GM18511 (cell line): ENCODE data around the gene LONP1.
"Not testable (repeated sequence)": the region's sequence is repeated elsewhere in the genome, so short reads cannot be mapped to it uniquely, and the experiment has no call there.

Experiments used
- ATAC-seq: cut with Tn5 transposase; IDR thresholded peaks from one replicate; pipeline ENCODE4 v1.9.1; 2021; ENCODE audit warnings: mild to moderate bottlenecking, moderate library complexity; ENCODE audit not compliant: unreplicated experiment

The LONP1 gene

DNA sequence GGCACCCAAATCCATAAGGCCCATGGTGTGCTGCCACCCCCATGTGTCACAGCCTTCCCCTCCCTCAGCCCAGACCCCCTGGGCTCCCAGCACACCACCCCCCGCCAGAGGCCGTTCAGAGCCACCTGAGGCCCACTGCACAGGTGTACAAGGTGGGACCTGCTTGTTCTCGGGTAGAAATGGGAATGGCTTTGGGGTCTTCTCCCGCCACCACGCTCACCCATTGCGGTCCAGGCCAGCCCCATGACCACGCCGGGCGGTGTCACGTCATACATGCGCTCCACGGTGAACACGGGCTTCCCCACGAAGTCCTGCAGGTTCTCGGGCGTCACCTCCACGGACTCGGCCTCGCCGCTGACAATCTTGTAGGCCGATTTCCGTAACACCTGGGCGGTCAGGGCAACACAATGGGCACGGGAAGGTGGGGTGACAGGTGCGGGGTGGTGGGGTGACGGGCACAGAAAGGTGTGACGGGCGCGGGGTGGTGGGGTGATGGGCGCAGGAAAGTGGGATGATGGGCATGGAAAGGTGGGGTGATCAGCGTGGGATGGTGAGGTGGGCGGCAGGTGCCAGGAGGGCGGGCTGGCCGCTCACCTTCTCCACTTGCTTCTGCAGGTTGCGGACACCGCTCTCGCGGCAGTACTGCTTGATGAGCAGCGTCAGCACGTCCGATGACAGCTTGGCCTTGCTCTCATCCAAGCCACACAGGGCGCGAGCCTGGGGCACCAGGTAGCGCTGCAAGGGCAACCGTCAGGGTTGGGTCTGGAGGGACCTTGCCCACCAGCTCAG lies 25.6 kb downstream of the LONP1 start:
- ATAC-seq = no peak

GRCh38 chr19:5693195-5694166 lies 26.5 kb downstream of the LONP1 start:
- no peak for ATAC-seq

- ATAC-seq = no peak
Measured at GRCh38 chr19:5692723-5693194, 27.2 kb downstream of the LONP1 start.

- no peak for ATAC-seq
Measured at GRCh38 chr19:5691822-5692722, 27.9 kb downstream of the LONP1 start.

GRCh38 chr19:5690955-5691821 lies 28.8 kb downstream of the LONP1 start:
- no peak for ATAC-seq

- ATAC-seq = peak; percentile 38
Measured at GRCh38 chr19:5690125-5690954, 29.6 kb downstream of the LONP1 start, which contains the start of gene RPL36. RPL36 (plus strand) TSS chr19:5690295; CDS start chr19:5690508, 213 bp downstream.

DNA sequence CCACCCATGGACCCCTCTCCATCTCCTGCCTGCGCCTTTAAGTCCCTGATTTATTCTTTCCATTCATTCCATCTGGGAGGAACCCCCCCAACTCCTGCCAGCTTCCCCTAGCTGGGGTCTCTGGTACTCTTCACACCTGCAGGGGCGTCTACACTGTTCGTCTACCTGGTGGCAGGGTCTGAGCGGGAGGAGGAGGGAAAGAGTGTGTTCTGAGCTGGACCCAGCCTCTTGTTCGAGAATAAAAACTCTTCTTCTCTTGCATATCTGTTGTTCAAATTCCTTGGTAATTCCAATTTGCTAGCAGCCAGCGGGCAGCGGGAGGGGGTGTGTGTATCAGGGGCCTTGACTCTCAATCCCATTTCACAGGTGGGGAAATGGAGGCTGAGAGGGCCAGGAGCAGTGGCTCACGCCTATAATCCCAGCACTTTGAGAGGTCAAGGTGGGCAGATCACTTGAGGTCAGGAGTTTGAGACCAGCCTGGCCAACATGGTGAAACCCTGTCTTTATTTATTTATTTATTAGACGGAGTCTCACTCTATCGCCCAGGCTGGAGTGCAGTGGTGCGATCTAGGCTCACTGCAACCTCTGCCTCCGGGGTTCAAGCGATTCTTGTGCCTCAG lies 31.6 kb downstream of the LONP1 start:
- not testable (repeated sequence) for ATAC-seq

DNA sequence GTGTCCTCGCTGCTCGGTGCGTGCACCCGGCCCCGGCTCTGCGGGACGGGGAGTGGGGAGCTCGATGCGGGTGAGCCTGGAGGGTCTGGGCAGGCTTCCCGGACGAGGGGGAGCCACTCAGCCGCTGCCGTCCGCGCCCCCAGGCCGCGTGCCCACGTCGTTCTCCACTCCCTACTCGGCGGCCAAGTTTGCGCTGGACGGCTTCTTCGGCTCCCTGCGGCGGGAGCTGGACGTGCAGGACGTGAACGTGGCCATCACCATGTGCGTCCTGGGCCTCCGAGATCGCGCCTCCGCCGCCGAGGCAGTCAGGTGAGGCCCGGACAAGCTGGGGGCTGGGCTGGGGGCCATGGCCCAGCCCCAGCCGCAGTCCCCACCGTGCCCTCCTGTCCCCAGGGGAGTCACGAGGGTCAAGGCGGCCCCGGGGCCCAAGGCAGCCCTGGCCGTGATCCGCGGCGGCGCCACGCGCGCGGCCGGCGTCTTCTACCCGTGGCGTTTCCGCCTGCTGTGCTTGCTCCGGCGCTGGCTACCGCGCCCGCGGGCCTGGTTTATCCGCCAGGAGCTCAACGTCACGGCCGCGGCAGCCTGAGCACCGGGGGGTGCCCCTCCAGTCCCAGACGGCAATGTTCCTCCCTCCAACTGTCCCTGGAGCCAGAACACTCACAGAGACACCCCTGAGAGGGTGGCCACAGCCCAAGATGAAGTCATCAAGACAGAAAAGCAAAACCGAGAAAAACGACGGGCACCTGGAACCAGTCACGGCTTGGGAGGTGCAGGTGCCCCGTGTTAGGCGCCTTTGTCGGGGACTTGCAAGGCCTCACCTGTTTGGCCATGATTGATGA lies 32.4 kb downstream of the LONP1 start:
- ATAC-seq = no peak

DNA sequence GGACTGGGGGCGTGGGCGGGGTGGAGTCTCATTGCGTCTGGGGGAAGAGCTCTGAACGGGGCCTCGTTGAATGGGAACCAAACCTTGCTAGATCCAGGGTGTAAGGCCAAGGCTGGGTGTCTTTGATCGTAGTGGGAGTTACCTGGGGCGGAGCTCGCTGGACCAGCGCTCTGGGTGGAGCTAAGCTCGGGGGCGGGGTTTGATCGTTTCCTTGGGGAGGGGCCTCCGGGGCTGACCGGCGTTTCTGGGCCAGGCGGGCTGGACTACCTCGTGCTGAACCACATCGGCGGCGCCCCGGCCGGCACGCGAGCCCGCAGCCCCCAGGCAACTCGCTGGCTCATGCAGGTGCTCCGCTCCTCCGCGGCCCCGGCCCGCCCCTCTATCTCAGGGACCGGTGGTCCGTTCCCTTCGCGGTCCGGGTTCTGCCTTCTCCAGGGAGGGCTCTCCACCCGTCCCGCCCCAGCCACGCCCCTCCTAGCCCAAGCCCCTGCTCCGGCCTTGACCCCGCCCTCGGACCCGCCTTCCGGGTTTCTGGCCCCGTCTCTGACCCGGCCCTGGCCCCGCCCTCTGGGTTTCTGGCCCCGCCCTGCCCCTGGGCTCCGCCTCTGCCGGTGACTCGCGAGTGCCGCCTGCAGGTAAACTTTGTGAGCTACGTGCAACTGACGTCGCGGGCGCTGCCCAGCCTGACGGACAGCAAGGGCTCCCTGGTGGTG lies 33.1 kb downstream of the LONP1 start:
- peak; percentile 66 for ATAC-seq

- no peak for ATAC-seq
Measured at GRCh38 chr19:5686326-5686646, 33.7 kb downstream of the LONP1 start.

DNA sequence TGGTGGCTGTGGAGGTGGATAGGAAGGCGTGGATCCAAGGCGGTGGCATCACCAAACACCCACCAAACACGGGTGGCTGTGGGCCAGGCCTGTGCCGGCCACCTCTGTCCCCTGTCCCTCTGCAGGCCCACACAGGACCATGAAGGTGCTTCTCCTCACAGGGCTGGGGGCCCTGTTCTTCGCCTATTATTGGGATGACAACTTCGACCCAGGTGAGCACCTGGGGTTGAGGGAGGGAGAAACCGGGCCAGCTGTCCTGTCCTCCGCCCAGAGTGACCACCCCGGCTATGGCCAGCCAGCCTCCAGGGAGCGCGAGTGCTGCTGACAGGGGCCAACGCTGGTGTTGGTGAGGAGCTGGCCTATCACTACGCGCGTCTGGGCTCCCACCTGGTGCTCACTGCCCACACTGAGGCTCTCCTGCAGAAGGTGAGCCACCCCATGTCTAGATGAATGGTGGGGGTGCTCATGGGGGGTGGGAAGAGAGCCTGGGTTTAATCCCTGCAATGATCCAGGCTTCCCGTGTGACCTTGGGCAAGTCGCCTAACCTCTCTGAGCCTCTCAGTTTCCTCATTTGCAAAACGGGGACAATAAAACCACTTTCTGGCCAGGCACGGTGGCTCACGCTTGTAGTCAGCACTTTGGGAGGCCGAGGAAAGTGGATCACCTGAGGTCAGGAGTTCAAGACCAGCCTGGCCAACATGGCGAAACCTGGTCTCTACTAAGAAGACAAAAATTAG lies 35.1 kb downstream of the LONP1 start:
- no peak for ATAC-seq

- ATAC-seq = no peak
Measured at GRCh38 chr19:5683177-5683886, 36.6 kb downstream of the LONP1 start.

DNA sequence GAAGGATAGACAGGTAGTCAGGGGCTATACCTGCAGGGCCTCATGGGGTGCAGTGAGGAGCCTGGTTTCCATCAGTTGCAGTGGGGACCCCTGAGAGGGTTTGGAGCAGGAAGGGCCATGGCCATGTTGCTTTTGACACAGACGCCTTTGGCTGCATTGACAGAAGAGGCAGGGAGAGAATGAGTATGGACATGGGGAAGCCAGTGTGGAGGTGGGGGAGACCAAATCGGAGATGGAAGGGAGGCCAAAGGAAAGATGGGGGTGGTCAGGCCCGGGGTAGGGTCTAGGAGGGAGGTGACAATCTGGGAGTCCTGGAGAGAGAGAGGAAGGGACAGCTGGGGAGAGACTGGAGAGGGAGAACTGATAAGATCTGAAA lies 37.9 kb downstream of the LONP1 start:
- ATAC-seq = no peak

GRCh38 chr19:5681391-5682106 lies 38.4 kb downstream of the LONP1 start:
- ATAC-seq = no peak
